HG03378 (cell line): ENCODE results near the gene CDH13.

Experiments
- ATAC-seq: cut with Tn5 transposase; IDR thresholded peaks from one replicate; pipeline ENCODE4 v1.9.1; 2021; ENCODE audit warnings: mild to moderate bottlenecking, moderate library complexity; ENCODE audit not compliant: unreplicated experiment

Gene CDH13

GRCh38 chr16:83720213-83720612, 1093.4 kb downstream of the CDH13 start:
- ATAC-seq: no peak

- ATAC-seq: no peak
These were observed 1094.2 kb downstream of the CDH13 start for GRCh38 chr16:83720981-83721380.

GRCh38 chr16:83721676-83722075, 1094.9 kb downstream of the CDH13 start:
- ATAC-seq: no peak

DNA sequence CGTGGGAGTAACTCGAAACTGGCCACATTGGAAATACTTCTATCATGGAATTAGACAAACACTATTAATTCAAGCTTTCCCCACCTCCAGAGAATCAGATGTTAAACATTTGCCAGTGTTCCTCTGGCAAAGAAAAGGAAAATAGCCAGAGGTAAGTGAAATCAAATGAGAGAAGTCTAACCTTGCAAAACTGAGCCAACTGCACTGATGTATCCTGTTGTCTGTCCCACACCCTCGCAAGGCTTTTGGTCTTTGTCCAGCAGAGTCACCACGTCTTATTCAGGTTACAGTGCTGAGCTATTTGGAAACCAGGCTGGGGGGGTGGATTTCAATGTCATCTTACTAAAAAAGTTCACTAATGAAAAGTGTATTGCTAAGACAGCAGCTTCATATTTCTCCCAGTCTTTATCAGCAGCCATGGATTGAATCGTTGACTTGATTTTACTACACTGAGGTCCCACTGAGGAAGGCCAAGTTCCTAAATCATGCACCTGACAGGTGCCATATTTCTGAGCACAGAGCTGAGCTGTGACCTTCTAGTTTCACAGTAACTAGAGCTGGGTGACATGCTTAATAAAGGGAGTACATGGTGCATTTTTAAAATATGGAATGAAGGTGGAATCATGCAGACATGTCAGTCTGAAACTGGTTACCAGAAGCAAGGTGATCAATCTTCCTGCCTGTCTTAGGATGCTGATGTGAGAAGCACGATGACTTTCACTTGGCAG, 1095.9 kb downstream of the CDH13 start:
- ATAC-seq: no peak

- ATAC-seq: no peak
These were observed 1096.5 kb downstream of the CDH13 start for GRCh38 chr16:83723244-83723643.

DNA sequence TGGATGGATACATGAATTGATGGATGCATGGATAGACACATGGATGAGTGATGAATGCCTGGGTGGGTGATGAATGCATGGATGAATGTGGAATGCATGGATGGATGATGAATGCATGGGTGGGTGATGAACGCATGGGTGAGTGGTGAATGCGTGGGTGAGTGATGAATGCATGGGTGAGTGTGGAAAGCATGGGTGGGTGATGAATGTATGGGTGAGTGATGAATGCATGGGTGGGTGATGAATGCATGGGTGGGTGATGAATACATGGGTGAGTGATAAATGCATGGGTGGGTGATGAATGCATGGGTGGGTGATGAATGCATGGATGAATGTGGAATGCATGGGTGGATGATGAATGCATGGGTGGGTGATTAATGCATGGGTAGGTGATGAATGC, 1097.1 kb downstream of the CDH13 start:
- ATAC-seq: no peak

- ATAC-seq: no peak
These were observed 1097.8 kb downstream of the CDH13 start for GRCh38 chr16:83724585-83724984.

DNA sequence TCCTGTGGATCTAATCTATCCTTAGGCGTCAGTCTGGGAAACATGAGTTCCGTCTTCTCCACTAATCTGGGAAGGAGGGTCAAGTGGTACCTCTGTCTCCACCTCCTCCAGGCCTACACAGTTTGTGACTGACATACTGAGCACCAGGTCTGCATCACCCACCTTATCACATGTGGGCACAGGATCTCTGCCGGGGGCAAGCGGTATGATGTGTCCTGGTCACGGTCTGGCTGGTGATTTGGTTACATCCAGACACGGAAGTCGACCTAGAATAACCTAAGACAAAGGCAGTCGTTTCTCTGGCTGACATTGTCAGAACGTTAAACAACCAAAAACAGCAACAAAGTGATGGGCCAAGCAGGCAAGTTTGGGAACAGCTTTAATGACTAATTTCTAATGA, 1098.5 kb downstream of the CDH13 start:
- no peak for ATAC-seq

DNA sequence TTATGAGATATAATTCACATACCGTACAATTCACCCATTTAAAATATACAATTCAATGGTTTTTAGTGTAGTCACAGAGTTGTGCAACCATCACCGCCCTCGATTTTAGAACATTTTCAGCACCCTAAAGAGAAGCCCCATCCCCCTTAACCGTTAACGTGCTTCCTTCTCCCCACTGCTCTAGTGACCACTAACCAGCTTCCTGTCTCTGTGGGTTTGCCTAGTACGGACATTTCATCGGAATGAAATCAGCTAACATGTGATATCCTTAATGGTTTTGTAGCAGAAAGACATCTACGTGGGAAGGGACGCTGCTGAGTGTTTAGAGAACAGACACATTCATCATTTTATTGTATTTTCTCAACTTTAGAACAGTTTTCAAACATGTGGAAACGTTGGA, 1100.2 kb downstream of the CDH13 start:
- ATAC-seq: no peak

DNA sequence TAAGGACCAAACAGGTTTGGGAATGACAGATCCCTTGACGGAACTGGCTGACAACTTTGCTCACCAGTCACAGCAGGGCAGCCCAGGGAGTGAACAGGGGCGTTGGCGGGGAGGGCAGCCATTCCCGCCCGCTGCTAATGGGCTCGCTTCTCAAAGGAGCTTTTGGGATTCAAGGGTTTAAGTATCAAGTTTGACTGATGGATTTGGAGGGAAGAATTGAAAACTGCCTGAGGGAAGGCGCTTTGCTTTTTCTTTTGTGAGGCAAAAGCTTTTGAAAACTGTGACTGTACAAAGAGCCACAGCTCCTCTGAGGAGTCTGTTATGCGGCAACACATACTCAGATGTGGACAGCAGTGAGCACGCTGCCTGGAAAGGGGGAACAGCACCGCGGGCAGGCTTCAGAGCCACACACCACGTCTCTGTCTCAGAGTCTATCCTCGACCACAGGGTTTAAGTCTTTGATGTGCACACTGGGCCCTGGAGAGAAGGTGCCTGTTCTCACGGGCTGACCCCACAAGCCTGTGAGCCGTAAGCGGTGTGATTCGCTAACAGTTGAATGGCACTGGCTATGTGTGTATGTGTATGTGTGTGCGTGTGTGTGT, 1101.1 kb downstream of the CDH13 start:
- ATAC-seq: no peak

DNA sequence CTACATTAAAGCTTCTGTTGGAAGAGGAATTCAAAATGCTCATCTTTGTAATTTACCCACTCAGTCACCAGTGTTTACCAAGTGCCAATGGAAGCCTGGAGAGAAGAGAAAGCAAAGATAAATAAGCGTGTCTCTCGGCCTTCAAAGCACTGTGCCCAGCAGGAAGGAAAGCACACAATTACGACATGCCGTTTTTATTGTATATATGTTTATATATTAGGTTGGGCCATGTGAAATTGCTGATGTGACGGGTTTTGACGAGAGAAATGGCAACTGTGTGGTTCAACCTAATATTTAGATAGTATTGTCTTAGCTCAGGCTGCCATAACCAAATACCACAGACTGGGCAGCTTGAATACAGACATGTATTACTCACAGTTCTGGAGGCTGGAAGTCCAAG, 1101.7 kb downstream of the CDH13 start:
- no peak for ATAC-seq

- no peak for ATAC-seq
These were observed 1104.0 kb downstream of the CDH13 start for GRCh38 chr16:83730812-83731211.

DNA sequence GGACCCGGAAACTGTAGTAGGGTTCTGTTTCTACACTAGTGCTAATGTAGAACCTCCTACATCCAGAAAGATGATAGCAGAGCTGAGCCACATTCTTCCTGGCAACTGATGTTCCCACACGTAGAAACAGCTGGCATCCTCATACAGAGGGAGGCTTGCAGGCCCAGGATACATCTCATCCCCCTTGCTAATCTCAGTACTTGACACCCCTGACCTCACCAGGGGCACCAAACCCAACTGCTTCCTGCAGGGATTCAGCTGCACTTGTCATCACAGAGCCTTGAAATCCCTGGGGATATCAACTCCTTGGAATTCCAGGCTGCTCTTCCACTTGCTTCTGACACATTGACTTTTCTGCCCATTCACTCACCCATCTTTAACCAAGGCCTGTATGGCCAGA, 1105.8 kb downstream of the CDH13 start:
- no peak for ATAC-seq

- no peak for ATAC-seq
These were observed 1106.5 kb downstream of the CDH13 start for GRCh38 chr16:83733301-83733700.

DNA sequence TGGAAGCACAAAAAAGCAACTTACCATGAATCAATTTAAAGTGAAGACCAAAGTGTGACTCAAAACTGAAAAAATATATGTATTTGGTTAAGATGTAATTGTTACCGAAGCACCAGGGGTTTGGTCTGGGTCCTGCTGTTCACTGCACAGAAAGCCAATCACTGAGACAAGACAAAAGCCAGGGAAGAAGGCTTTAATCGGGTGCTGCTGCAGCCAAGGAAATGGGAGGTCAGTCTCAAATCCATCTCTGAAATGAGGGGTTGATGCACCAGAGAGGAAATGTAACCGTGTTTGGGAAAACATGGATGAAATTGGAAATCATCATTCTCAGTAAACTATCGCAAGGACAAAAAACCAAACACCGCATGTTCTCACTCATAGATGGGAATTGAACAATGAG, 1107.4 kb downstream of the CDH13 start:
- no peak for ATAC-seq

GRCh38 chr16:83737729-83738354, 1111.1 kb downstream of the CDH13 start:
- ATAC-seq: no peak

GRCh38 chr16:83738923-83739503, 1112.2 kb downstream of the CDH13 start:
- no peak for ATAC-seq

GRCh38 chr16:83742124-83742899, 1115.5 kb downstream of the CDH13 start:
- no peak for ATAC-seq

DNA sequence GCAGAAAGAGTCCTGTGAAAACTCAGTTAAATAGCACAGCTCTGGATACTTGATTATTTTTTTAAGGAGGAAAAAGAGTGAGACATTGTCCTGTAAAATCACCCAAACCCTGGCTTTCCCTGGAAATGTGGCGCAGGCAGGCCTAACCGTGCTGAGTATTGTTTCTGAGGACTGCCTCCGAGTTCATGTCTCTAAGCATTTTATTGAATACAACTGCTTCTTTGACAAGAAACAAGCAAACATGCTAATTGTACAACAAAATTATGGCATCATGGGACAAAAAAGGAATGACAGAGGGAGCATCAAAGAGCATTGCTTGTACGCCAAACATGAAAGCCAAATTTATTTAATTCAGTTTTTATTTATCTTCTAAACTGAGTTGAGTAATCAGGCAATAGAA, 1116.5 kb downstream of the CDH13 start:
- no peak for ATAC-seq

- no peak for ATAC-seq
These were observed 1117.0 kb downstream of the CDH13 start for GRCh38 chr16:83743720-83744119.

DNA sequence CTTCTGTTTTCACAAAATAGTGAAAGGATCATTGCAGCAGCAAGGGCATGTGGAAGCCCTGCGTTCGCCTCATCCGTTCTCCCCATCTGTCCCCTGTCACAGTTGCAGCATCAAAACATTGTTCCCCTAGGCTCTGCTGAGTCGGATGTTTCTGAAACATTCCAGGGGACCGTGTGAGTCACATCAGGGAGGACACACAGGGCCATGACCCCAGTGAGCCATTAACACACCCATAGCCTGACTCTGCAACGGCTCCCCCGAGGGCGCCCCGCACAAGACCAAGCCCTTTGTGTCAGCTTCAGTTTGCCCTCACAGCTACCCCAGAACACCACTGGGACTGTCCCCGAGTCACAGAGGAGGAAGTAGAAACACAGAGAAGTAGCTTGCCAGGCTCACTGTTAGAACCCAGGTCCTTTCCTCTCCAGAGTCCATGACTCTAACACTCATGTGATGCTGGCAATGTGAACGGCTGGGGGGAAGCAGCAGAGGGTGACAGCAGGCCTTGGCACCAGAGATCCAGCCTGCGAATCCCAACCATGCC, 1117.7 kb downstream of the CDH13 start:
- no peak for ATAC-seq
